ENCODE data around the gene SEC14L1. TPM values are rescaled to one million over a fixed set of nuclear protein-coding genes. Genes with fewer than 3 reads are reported as not detected.
"Not testable (repeated sequence)": the region's sequence is repeated elsewhere in the genome, so short reads cannot be mapped to it uniquely, and the experiment has no call there.

Gene SEC14L1
- total RNA-seq, 2 donors from 2014 or later: 96.6 to 140 TPM

DNA sequence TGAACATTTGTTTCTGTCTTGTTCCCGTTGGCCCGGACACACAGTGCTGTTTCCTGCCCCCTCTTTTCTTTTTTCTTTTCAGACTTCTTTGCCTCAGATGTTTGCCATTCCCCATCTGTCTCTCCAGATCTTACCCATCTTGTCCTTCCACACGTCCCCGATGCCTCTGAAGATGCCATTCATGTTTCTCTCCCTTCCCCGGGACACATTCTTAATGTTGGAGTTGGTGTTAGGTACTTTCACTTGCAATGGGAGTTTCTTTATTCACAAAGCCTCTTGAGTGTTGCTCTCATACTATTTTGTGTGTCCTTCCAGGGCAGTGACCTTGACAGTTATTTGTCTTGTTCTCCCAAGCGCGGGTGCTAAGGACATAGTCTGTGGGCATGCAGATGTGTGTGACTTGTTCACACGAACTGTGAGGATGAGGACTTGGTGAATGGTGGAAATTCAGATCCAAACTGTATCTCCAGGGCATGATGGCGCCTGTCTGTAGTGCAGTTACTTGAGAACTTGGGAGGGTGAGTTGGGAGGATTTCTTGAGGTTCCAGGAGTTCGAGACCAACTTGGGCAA, 8.3 kb downstream of the SEC14L1 start:
- H3K9me3 ChIP-seq (ENCODE audit: control insufficient read depth, low read length, poor library complexity, severe bottlenecking): no peaks in the 10 kb centered on the region
- Mint-ChIP-seq H3K27ac (peak overlapping the region; percentile 60), H3K36me3 (ENCODE audit: low read depth) (peaks cover 21% of the 10 kb centered on the region), H3K4me1 (peaks cover 52% of the 10 kb centered on the region), H3K4me3 (no peak overlapping the region), H3K27me3 (no peaks in the 10 kb centered on the region)
- DNase-seq: no peak
- no peak for ATAC-seq

DNA sequence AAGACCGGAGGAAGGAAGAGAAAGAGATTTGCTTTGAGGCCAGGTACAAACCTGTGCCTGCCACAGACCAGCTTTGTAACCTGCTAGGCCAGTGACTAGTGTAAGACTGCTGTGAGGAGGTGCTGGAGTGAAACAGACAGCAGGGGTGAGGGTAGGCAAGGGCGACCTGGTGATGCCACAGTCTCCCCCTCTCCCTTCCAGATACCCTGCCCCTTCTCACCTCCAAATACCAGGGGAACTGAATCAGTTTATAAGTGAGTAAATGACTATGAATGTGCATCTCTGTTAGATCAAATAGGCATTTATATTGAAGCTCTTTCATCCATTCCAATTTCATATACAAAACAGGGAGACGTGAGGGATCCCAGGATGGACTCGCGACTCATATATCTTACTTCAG, 9.4 kb downstream of the SEC14L1 start:
- no peaks in the 10 kb centered on the region for H3K27me3 Mint-ChIP-seq

DNA sequence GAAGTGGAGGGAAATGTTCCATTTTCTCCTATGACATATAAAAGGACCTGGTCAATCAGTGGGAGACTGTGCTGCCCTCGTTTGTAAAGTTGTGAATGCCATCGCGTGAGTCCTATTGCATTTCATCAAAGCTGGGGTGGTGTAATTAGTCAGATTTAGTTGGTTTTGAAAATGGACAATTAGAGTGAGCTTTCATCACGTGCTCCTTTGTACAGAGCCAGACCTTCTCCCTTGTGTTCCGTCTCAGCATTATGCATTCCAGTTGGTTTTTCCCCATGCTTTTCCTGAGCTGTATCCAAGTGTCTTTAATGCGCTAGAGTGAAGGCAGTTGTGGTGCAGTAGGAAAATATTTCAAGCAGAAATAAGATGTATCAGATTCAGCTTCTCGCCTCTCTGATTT, 10.4 kb downstream of the SEC14L1 start:
- no peaks in the 10 kb centered on the region for H3K9me3 ChIP-seq (ENCODE audit: control insufficient read depth, low read length, poor library complexity, severe bottlenecking)
- H3K36me3 Mint-ChIP-seq (ENCODE audit: low read depth): peaks cover 16% of the 10 kb centered on the region
- peak overlapping the region; percentile 60 for H3K27ac Mint-ChIP-seq
- ATAC-seq: no peak
- no peaks in the 10 kb centered on the region for H3K27me3 Mint-ChIP-seq
- DNase-seq: no peak
- H3K4me3 Mint-ChIP-seq: no peak overlapping the region
- H3K4me1 Mint-ChIP-seq: peaks cover 63% of the 10 kb centered on the region

More for the DNA sequence above, 9.4 kb downstream of the SEC14L1 start:
- peaks cover 19% of the 10 kb centered on the region for H3K36me3 Mint-ChIP-seq (ENCODE audit: low read depth)
- H3K9me3 ChIP-seq (ENCODE audit: control insufficient read depth, low read length, poor library complexity, severe bottlenecking): no peaks in the 10 kb centered on the region
- peak overlapping the region; percentile 12 for H3K4me3 Mint-ChIP-seq
- peak overlapping the region; percentile 60 for H3K27ac Mint-ChIP-seq
- ATAC-seq: no peak
- peaks cover 57% of the 10 kb centered on the region for H3K4me1 Mint-ChIP-seq
- no peak for DNase-seq

DNA sequence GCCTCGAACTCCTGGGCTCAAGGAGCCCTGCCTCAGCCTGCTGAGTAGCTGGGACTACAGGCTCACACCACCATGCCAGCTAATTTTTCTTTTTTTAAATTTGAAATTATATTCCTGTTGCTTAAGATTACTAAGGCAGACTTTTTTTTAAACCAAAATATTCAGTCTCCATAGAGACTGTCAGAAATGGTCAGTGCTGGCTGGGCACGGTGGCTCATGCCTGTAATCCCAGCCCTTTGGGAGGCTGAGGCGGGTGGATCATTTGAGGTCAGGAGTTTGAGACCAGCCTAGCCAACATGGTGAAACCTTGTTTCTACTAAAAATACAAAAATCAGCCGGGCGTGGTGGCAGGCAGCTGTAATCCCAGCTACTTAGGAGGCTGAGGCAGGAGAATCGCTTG, 11.3 kb downstream of the SEC14L1 start:
- not testable (repeated sequence) for ATAC-seq; DNase-seq; H3K27me3 Mint-ChIP-seq; H3K9me3 ChIP-seq (ENCODE audit: control insufficient read depth, low read length, poor library complexity, severe bottlenecking); H3K27ac Mint-ChIP-seq; H3K4me3 Mint-ChIP-seq
- Mint-ChIP-seq H3K36me3 (ENCODE audit: low read depth) (peaks cover 14% of the 10 kb centered on the region), H3K4me1 (peaks cover 59% of the 10 kb centered on the region)

DNA sequence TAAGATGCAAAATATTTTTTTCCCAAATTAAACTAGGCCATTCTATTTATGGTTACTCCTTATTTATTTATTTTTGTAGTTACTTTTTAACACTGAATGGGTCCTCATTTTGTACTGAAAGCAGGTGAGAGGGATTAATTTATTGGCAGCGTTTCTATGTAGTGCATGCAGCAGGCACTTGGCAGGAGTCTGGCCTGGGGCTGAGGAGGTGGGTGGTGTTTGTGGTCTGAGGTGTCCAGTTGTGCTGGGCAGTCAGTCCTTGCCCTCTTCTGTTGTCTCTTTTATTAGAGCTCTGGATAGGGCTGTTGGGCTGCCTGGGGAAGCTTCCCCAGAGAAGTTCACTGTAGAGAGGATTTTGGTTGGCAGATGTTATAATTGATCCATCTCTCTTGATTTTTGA, 12.7 kb downstream of the SEC14L1 start:
- Mint-ChIP-seq H3K4me3 (no peak overlapping the region), H3K36me3 (ENCODE audit: low read depth) (peaks cover 14% of the 10 kb centered on the region), H3K27me3 (no peaks in the 10 kb centered on the region), H3K4me1 (peaks cover 58% of the 10 kb centered on the region), H3K27ac (peak overlapping the region; percentile 59)
- no peaks in the 10 kb centered on the region for H3K9me3 ChIP-seq (ENCODE audit: control insufficient read depth, low read length, poor library complexity, severe bottlenecking)
- ATAC-seq (no peak), DNase-seq (no peak)

DNA sequence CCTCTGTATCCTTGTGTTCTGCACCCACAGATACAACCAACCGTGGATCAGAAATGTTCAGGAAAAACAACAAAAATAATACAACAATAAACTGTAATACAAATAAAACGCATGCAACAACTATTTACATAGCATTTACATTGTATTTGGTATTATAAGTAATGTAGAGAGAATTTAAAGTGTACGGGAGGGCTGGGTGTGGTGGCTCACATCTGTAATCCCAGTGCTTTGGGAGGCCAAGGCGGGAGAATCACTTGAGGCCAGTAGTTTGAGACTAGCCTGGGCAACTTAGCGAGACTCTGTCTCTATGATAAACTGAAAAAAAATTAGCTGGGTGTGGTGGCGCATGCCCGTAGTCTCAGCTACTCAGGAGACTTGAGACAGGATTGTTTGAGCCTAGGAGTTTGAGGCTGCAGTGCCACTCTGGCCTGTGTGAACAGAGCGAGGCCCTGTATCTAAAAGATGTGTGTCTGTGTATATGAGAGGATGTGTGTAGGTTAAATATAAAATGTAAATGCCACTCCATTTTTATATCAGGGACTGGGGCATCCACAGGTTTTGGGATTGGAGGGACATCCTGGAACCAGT, 13.3 kb downstream of the SEC14L1 start:
- H3K9me3 ChIP-seq (ENCODE audit: control insufficient read depth, low read length, poor library complexity, severe bottlenecking): no peaks in the 10 kb centered on the region
- Mint-ChIP-seq H3K36me3 (ENCODE audit: low read depth) (peaks cover 11% of the 10 kb centered on the region), H3K27ac (peak overlapping the region; percentile 59), H3K4me3 (no peak overlapping the region), H3K4me1 (peaks cover 52% of the 10 kb centered on the region), H3K27me3 (no peaks in the 10 kb centered on the region)
- ATAC-seq (no peak), DNase-seq (no peak)

DNA sequence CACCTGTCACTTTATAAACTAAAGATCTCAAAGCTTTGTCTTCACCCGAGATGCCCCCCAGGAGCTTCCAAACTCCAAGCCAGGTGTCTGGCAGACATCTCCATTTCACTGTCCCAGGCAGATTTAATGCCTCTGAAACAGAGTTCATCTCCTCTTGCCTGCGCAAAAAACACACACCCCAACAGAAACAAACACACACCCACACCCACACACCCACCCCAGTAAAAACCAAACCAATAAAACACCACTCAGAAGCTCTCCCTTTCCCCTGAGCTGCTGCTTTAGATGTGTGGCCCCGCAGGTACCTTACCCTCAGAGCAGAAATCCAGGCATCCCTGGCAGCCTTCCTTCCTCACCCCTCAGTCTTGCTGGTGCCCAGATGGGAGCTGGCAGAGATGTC, 14.4 kb downstream of the SEC14L1 start:
- H3K27ac Mint-ChIP-seq: peak overlapping the region; percentile 87
- H3K36me3 Mint-ChIP-seq (ENCODE audit: low read depth): peaks cover 8% of the 10 kb centered on the region
- DNase-seq (no peak), ATAC-seq (no peak)
- no peaks in the 10 kb centered on the region for H3K27me3 Mint-ChIP-seq
- H3K4me1 Mint-ChIP-seq: peaks cover 53% of the 10 kb centered on the region
- no peaks in the 10 kb centered on the region for H3K9me3 ChIP-seq (ENCODE audit: control insufficient read depth, low read length, poor library complexity, severe bottlenecking)
- H3K4me3 Mint-ChIP-seq: no peak overlapping the region

DNA sequence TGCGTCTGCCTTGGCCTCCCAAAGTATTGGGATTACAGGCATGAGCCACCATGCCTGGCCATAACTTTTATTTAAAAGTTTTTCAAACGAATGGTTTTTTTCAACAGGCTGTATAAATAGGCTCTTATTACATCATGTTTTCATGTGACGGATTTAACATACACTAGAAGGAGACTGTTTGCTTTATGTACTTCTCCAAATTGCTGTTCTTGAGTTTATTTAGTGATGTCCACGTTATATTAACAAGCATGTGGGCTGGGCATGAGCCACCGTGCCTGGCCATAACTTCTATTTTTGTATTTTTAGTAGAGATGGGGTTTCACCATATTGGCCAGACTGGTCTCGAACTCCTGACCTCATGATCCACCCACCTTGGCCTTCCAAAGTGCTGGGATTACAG, 17.0 kb downstream of the SEC14L1 start:
- H3K27me3 Mint-ChIP-seq; DNase-seq; H3K9me3 ChIP-seq (ENCODE audit: control insufficient read depth, low read length, poor library complexity, severe bottlenecking); H3K36me3 Mint-ChIP-seq (ENCODE audit: low read depth); H3K27ac Mint-ChIP-seq; ATAC-seq; H3K4me3 Mint-ChIP-seq: not testable (repeated sequence)
- peaks cover 50% of the 10 kb centered on the region for H3K4me1 Mint-ChIP-seq

DNA sequence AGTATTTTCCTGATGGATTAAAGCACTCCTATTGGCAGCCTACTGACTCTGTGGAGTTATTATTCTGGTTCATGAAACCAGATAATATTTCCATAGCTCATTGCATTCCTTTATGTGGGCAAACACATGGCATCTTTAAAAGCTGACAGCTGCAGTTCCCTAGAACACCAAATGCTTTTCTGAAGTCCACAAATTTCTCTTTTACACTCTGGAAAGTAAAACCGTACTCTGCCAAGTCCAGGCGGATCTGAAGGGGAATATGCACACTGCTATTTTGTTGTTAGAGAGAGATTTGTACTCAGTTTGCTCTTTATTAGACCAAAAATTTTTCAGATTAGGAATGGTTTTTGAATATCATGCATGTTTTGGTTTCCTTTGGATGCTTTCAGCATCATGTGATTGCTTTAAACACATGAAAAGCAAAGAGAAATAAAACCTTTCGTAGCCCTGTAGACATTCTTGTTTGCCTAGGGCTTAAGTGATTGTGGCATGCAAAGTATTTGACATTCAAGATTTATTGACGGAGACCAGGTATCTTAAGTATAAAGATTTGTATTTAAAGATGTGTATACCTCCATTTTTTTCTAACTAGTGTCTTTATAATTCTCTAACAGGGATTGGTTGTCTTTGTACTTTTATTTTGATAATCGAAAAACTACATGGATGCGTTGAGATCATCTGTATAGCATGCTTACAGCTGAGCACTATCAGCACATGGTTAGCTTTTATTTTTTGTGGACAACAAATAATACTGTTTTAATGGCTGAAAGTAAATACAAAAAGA, 19.5 kb downstream of the SEC14L1 start:
- peaks cover 2% of the 10 kb centered on the region for H3K36me3 Mint-ChIP-seq (ENCODE audit: low read depth)
- peaks cover 49% of the 10 kb centered on the region for H3K4me1 Mint-ChIP-seq

DNA sequence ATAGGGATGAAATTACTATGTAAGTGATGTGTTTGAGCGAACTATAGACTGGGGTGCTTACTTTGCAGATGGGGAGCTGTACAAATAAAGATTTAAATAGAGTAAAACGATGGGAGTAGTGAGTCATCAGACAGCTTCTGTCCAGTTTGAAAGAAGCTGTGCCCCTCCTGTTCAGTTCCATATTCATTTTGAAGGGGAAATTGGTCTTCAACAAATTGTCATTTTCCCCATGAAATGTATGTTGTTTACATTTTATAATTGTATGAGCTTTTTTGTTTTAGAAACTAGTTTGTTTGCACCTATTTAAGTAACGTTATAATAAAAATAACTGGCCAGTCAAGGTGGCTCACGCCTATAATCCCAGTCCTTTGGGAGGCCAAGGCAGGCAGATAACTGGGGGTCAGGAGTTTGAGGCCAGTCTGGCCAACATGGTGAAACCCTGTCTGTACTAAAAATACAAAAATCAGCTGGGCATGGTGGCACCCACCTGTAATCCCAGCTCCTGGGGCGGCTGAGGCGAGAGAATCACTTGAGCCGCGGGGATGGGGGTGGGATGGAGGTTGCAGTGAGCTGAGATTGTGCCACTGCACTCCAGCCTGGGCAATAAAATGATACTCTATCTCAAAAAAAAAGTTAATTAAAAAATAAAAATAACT, 20.2 kb downstream of the SEC14L1 start:
- Mint-ChIP-seq H3K27me3 (no peaks in the 10 kb centered on the region), H3K4me3 (no peak overlapping the region), H3K36me3 (ENCODE audit: low read depth) (peaks cover 2% of the 10 kb centered on the region), H3K27ac (peak overlapping the region; percentile 27), H3K4me1 (peaks cover 42% of the 10 kb centered on the region)
- DNase-seq (no peak), ATAC-seq (no peak)
- H3K9me3 ChIP-seq (ENCODE audit: control insufficient read depth, low read length, poor library complexity, severe bottlenecking): no peaks in the 10 kb centered on the region

More for the DNA sequence above, 19.5 kb downstream of the SEC14L1 start:
- DNase-seq (no peak), ATAC-seq (no peak)
- no peaks in the 10 kb centered on the region for H3K9me3 ChIP-seq (ENCODE audit: control insufficient read depth, low read length, poor library complexity, severe bottlenecking)
- H3K4me3 Mint-ChIP-seq: no peak overlapping the region
- H3K27ac Mint-ChIP-seq: peak overlapping the region; percentile 27
- H3K27me3 Mint-ChIP-seq: no peaks in the 10 kb centered on the region

DNA sequence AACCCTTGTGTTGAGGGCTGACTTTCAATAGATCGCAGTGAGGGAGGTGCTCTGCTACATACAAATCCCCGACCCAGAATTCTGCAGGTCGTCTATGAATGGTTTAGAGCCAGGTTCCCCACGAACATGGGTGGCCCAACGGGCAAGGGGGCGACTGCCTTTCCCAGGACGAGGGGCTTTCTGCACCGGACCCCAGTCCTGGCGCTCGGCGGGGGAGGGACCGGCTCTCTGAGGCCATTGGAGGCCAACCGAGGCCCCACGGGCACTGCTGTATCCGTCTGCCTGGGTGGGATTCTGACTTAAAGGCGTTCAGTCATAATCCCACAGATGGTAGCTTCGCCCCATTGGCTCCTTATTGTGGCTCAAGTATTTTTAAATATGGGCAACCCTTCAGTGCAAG, 21.2 kb downstream of the SEC14L1 start:
- Mint-ChIP-seq H3K27ac (peak overlapping the region; percentile 86), H3K4me3 (no peak overlapping the region), H3K4me1 (peaks cover 41% of the 10 kb centered on the region), H3K27me3 (no peaks in the 10 kb centered on the region), H3K36me3 (ENCODE audit: low read depth) (peaks cover 2% of the 10 kb centered on the region)
- H3K9me3 ChIP-seq (ENCODE audit: control insufficient read depth, low read length, poor library complexity, severe bottlenecking): peaks cover 2% of the 10 kb centered on the region
- ATAC-seq (no peak), DNase-seq (no peak)

DNA sequence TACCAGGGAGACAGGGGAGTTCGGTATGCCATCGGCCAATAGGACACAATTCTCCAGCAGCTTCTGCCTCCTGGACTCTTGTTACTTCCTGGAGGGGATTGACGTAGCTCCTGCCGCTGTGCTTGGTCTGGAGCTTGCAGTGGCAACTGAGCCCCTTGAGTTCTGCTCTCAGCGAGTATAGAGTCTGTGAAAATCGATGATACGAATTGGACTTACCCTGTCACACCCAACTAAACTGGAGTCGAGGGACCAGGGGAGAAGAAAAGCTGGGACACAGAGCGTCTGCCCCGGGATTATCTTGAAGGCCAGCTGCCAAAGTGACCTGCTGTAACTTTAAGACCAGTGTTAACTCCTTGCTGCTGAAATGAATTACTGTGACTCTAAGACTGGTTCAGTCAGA, 22.2 kb downstream of the SEC14L1 start:
- Mint-ChIP-seq H3K27me3 (no peaks in the 10 kb centered on the region), H3K4me3 (no peak overlapping the region), H3K4me1 (peaks cover 38% of the 10 kb centered on the region), H3K36me3 (ENCODE audit: low read depth) (peaks cover 2% of the 10 kb centered on the region), H3K27ac (no peak overlapping the region)
- DNase-seq (no peak), ATAC-seq (no peak)
- peaks cover 10% of the 10 kb centered on the region for H3K9me3 ChIP-seq (ENCODE audit: control insufficient read depth, low read length, poor library complexity, severe bottlenecking)

DNA sequence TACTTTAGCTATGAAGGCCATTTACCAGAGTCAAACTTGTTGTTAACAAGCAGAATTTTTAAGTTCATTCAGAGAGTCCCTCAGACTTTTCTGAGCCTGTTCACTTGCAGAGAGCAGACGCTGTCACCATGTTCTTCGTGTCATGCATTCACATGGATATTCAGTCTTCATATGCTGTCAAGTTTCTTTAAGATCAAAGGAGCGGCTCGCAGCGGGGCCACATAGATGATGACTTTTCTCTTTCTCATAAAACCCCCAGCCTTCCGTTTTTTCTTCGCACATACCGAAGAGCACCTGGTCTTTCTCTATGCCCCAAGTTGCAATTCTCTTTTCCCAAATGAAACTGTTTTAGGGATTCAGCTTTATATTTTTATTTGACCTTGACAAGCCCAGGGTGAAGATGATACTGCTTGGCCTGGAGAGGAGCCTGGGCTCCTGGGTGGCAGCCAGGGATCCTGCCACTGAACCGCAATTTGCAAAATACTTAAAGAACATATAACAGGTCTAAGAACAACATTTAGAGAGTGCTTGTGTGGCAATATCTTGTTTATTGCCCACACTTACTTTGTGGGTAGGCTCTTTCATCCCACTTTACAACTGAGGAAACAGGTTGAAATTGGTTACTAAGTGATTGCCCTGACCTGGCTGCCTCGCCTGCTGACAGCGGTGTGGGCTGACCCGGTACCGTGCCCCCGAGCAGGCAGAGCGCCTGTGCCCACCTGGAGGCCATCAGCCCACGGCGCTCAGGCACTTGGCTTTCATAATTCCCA, 22.9 kb downstream of the SEC14L1 start:
- H3K36me3 Mint-ChIP-seq (ENCODE audit: low read depth): peaks cover 2% of the 10 kb centered on the region
- H3K4me1 Mint-ChIP-seq: peaks cover 33% of the 10 kb centered on the region
- DNase-seq: no peak
- ATAC-seq: no peak
- no peaks in the 10 kb centered on the region for H3K27me3 Mint-ChIP-seq
- H3K9me3 ChIP-seq (ENCODE audit: control insufficient read depth, low read length, poor library complexity, severe bottlenecking): peaks cover 10% of the 10 kb centered on the region
- no peak overlapping the region for H3K4me3 Mint-ChIP-seq
- peak overlapping the region; percentile 12 for H3K27ac Mint-ChIP-seq

Measured in T-helper 17 cell (primary cell).